Panc1 (cell line): Measurements from ENCODE around the gene SIGLEC7. TPM values are rescaled to one million over a fixed set of nuclear protein-coding genes. Genes with fewer than 3 reads are reported as not detected.

Experiments used
- ATAC-seq: fragments of 200-7000 bp; cut with Tn5 transposase; 2 replicates; pipeline ENCODE4 v1.9.1; 2020; ENCODE audit warnings: mild to moderate bottlenecking, moderate library complexity
- BruUV-seq: library from RNA; stranded (reverse); fragments of 400-500 nt; replicated peaks from 2 replicates; lab custom pipeline; 2021; lab: Mats Ljungman, UMichigan
- CTCF ChIA-PET: fragments of 300-600 bp; sonication (Branson Sonifier 250); formaldehyde crosslinking; loops from one replicate; lab custom pipeline; 2022; ENCODE audit warnings: antibody characterized with exemption; lab: Charles Lee
- POLR2A ChIA-PET: fragments of 300-600 bp; sonication (Branson Sonifier 250); formaldehyde crosslinking; loops from one replicate; lab custom pipeline; 2022; ENCODE audit warnings: antibody characterized with exemption; lab: Charles Lee
- DNase-seq: peaks from one replicate; pipeline ENCODE4 v3.0.0-alpha.2; 2010; ENCODE audit warnings: low read depth, low spot score
- H3K27ac ChIP-seq: 2 replicates; pipeline ENCODE4 v1.5.1; 2011; ENCODE audit warnings: mild to moderate bottlenecking, low read length, inconsistent platforms
- H3K27me3 ChIP-seq: fragments of 200-500 bp; sonication (Bioruptor generic); 2 replicates; pipeline ENCODE4 v1.6.0; 2014; ENCODE audit warnings: low read length, inconsistent platforms; ENCODE audit not compliant: control insufficient read depth, insufficient read depth
- H3K36me3 ChIP-seq: fragments of 200-500 bp; sonication (Bioruptor generic); 2 replicates; pipeline ENCODE4 v1.5.1; 2014; ENCODE audit warnings: inconsistent platforms, mild to moderate bottlenecking, low read length, moderate library complexity; ENCODE audit not compliant: control insufficient read depth, insufficient read depth
- H3K4me1 ChIP-seq: 2 replicates; pipeline ENCODE4 v1.5.1; 2011; ENCODE audit warnings: inconsistent platforms, mild to moderate bottlenecking, low read length, moderate library complexity; ENCODE audit not compliant: control insufficient read depth, insufficient read depth
- H3K4me3 ChIP-seq, 2 experiments: 2 replicates each; pipeline ENCODE4 v1.5.1; 2011 to 2012; ENCODE audit warnings: low read depth in 2 of 2, low read length in 2 of 2, mild to moderate bottlenecking in 2 of 2, inconsistent platforms in 1 of 2, moderate library complexity in 1 of 2
- H3K9me3 ChIP-seq: fragments of 200-500 bp; sonication (Bioruptor generic); 2 replicates; pipeline ENCODE4 v1.5.1; 2014; ENCODE audit warnings: low read depth, mild to moderate bottlenecking, inconsistent platforms, low read length, moderate library complexity; ENCODE audit not compliant: control insufficient read depth, insufficient read depth
- POLR2AphosphoS5 ChIP-seq: IDR thresholded peaks from 2 replicates; pipeline ENCODE4 v1.6.1; 2012; ENCODE audit warnings: mild to moderate bottlenecking, low read depth, low read length, moderate library complexity
- SIN3A ChIP-seq: IDR thresholded peaks from 2 replicates; pipeline ENCODE4 v1.6.1; 2012; ENCODE audit warnings: low read depth, mild to moderate bottlenecking, low read length, moderate library complexity, borderline replicate concordance; ENCODE audit not compliant: insufficient read depth
- TCF7L2 ChIP-seq: IDR thresholded peaks from 2 replicates; pipeline ENCODE4 v1.6.1; 2011; ENCODE audit warnings: mild to moderate bottlenecking, low read depth, low read length, inconsistent platforms
- in situ Hi-C: cut with HindIII; loops from 2 replicates; pipeline ENCODE4 v1.10.0; 2016; ENCODE audit warnings: low sequenced_read_pairs, low pct_unique_long_range_greater_than_20kb
- intact Hi-C: fragments of 100-400 bp; cut with micrococcal nuclease; formaldehyde crosslinking; loops from one replicate; pipeline ENCODE4 v1.10.0; 2022; ENCODE audit not compliant: unreplicated experiment
- total RNA-seq: library from RNA; stranded (reverse); gene quantifications from one replicate; pipeline ENCODE4 v1.2.1, GENCODE V29; 2021; ENCODE audit not compliant: unreplicated experiment
- TF ChIP-seq, protein P1 (sequence below): fragments of 450-650 bp; IDR thresholded peaks from 2 replicates; pipeline ENCODE4 v1.5.1; 2017; ENCODE audit warnings: mild to moderate bottlenecking
- TF ChIP-seq, protein P2 (sequence below), 2 experiments: IDR thresholded peaks; 2 replicates each; pipeline ENCODE4 v1.6.1; 2011 to 2012; ENCODE audit warnings: low read depth in 2 of 2, control low read depth in 1 of 2, low read length in 1 of 2, mild to moderate bottlenecking in 1 of 2, moderate library complexity in 1 of 2; ENCODE audit not compliant: insufficient read depth in 1 of 2

Gene SIGLEC7
- total RNA-seq, 1 experiment from 2014 or later, result not detected

DNA sequence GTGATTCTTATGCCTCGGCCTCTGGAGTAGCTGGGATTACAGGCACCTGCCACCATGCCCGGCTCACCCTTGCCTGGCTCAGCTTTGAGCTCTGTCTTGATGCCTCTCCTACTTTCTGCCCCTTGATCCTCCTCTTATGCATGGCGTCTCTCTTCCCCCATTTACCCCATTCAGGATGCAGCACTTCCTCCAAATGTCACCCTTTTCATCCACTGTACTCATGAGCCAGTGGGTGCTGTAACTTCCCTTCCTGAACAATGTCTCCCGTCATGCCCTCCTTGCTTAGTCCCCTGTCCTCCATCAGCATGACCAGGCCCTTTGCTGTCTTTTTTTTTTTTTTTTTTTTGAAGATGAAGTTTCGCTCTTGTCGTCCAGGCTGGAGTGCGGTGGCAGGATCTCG lies 20.8 kb upstream of the SIGLEC7 start:
- no peaks in the 10 kb centered on the region for H3K4me1 ChIP-seq
- no peak for TF ChIP-seq TCF7L2
- no peak for TF ChIP-seq SIN3A
- TF ChIP-seq, protein P1, sequence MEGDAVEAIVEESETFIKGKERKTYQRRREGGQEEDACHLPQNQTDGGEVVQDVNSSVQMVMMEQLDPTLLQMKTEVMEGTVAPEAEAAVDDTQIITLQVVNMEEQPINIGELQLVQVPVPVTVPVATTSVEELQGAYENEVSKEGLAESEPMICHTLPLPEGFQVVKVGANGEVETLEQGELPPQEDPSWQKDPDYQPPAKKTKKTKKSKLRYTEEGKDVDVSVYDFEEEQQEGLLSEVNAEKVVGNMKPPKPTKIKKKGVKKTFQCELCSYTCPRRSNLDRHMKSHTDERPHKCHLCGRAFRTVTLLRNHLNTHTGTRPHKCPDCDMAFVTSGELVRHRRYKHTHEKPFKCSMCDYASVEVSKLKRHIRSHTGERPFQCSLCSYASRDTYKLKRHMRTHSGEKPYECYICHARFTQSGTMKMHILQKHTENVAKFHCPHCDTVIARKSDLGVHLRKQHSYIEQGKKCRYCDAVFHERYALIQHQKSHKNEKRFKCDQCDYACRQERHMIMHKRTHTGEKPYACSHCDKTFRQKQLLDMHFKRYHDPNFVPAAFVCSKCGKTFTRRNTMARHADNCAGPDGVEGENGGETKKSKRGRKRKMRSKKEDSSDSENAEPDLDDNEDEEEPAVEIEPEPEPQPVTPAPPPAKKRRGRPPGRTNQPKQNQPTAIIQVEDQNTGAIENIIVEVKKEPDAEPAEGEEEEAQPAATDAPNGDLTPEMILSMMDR, result no peak
- TF ChIP-seq POLR2AphosphoS5, result no peak
- TF ChIP-seq, protein P2, sequence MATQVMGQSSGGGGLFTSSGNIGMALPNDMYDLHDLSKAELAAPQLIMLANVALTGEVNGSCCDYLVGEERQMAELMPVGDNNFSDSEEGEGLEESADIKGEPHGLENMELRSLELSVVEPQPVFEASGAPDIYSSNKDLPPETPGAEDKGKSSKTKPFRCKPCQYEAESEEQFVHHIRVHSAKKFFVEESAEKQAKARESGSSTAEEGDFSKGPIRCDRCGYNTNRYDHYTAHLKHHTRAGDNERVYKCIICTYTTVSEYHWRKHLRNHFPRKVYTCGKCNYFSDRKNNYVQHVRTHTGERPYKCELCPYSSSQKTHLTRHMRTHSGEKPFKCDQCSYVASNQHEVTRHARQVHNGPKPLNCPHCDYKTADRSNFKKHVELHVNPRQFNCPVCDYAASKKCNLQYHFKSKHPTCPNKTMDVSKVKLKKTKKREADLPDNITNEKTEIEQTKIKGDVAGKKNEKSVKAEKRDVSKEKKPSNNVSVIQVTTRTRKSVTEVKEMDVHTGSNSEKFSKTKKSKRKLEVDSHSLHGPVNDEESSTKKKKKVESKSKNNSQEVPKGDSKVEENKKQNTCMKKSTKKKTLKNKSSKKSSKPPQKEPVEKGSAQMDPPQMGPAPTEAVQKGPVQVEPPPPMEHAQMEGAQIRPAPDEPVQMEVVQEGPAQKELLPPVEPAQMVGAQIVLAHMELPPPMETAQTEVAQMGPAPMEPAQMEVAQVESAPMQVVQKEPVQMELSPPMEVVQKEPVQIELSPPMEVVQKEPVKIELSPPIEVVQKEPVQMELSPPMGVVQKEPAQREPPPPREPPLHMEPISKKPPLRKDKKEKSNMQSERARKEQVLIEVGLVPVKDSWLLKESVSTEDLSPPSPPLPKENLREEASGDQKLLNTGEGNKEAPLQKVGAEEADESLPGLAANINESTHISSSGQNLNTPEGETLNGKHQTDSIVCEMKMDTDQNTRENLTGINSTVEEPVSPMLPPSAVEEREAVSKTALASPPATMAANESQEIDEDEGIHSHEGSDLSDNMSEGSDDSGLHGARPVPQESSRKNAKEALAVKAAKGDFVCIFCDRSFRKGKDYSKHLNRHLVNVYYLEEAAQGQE (IDR thresholded peaks at IDR 0.05; ENCODE audit: insufficient read depth in 1 of 2, low read depth in 2 of 2, low read length in 1 of 2), result no peak
- ChIA-PET CTCF (interaction anchor here (0.7 kb wide), 1 partner anchor 540 kb away, joined by 14 read pairs; no protein-coding TSS in a partner anchor), POLR2A (no interaction called here)
- in situ Hi-C loops, result no loop called here
- H3K4me3 ChIP-seq, result no peak overlapping the region
- H3K27ac ChIP-seq, result no peak overlapping the region
- H3K27me3 ChIP-seq, result peaks cover 10% of the 10 kb centered on the region
- no TSS peak for BruUV-seq
- ATAC-seq (no peak), DNase-seq (no peak)
- intact Hi-C loops, result no loop called here
- no peaks in the 10 kb centered on the region for H3K36me3 ChIP-seq
- H3K9me3 ChIP-seq, result no peaks in the 10 kb centered on the region

DNA sequence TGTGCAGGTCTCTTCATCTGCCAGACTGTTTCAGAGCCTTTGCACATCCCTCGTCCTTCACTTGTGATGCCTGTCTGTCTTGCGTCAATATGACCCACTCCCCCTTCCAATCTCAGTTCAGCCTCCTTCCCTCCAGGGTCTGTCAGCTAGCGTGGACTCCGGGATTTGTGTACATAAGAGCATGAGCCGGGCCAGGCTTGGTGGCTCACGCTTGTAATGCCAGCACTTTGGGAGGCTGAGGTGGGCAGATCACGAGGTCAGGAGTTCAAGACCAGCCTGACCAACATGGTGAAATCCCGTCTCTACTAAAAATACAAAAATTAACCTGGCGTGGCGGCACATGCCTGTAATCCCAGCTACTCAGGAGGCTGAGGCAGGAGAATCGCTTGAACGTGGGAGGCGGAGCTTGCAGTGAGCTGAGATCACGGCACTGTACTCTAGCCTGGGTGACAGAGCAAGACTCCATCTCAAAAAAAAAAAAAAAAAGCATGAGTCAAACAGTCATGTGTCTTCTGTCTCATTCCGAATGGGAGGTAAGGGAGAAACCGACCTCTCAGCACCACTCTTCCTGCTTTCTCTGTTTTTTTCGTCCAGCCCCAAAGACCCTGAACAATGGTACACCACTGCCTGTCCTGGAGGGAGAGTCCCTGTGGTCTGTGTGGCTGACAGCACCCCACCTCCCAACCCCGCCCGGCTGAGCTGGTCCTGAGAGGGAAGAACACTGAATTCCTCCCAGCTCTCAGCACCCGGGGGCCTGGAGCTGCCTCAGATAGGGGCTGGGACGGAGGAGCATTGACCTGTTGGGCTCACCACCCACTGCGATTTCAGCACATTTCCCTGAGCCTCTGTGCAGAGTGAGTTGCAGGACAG lies 19.8 kb upstream of the SIGLEC7 start:
- POLR2A ChIA-PET, result no interaction called here
- no peak overlapping the region for H3K27ac ChIP-seq
- H3K9me3 ChIP-seq, result no peaks in the 10 kb centered on the region
- BruUV-seq, result no TSS peak
- intact Hi-C loops, result no loop called here
- H3K4me1 ChIP-seq, result no peaks in the 10 kb centered on the region
- DNase-seq, result no peak
- in situ Hi-C loops, result no loop called here
- CTCF ChIA-PET, result interaction anchor here (0.7 kb wide), 1 partner anchor 539 kb away, joined by 14 read pairs; no protein-coding TSS in a partner anchor
- TF ChIP-seq SIN3A (no peak), POLR2AphosphoS5 (no peak), TCF7L2 (no peak)
- TF ChIP-seq, protein P2 (IDR thresholded peaks at IDR 0.05; ENCODE audit: insufficient read depth in 1 of 2, low read depth in 2 of 2, low read length in 1 of 2), result no peak
- TF ChIP-seq, protein P1, result no peak
- no peaks in the 10 kb centered on the region for H3K36me3 ChIP-seq
- ATAC-seq, result no peak
- H3K27me3 ChIP-seq, result peaks cover under 1% of the 10 kb centered on the region; the same call in 1 of the 2 replicates
- no peak overlapping the region for H3K4me3 ChIP-seq
